ENCODE measurements around the gene GPC6. TPM values are rescaled to one million over a fixed set of nuclear protein-coding genes. Genes with fewer than 3 reads are reported as not detected.

GPC6 gene
- total and polyA plus RNA-seq, 4 donors, result 5.9 to 29.1 (median 18.2) TPM

- no peak for DNase-seq (ENCODE audit: low spot score)
- WGBS, result 82% methylated on average over 1 of the region's 1 CpG
- Histone ChIP-seq H3K9ac (ENCODE audit: low read depth in 1 of 2, low read length in 2 of 2) (no peak overlapping the region), H3K27ac (ENCODE audit: low read depth in 1 of 2, low read length in 2 of 2) (no peak overlapping the region), H3K4me3 (ENCODE audit: low read depth in 1 of 3, low read length in 3 of 3) (no peak overlapping the region), H3K36me3 (ENCODE audit: control insufficient read depth in 4 of 4, insufficient read depth in 3 of 4, low read depth in 1 of 4, low read length in 3 of 4) (no peaks in the 10 kb centered on the region), H3K27me3 (ENCODE audit: control insufficient read depth in 4 of 4, insufficient read depth in 4 of 4, low read length in 3 of 4) (no peaks in the 10 kb centered on the region), H3K9me3 (ENCODE audit: control insufficient read depth in 4 of 4, low read length in 3 of 4) (no peaks in the 10 kb centered on the region), H3K4me1 (ENCODE audit: control insufficient read depth in 4 of 4, insufficient read depth in 4 of 4, low read length in 3 of 4) (no peaks in the 10 kb centered on the region)
- TF ChIP-seq FOXA2 (IDR thresholded peaks at IDR 0.05) (no peak), YY1 (IDR thresholded peaks at IDR 0.05) (no peak), RXRA (IDR thresholded peaks at IDR 0.05) (no peak), TAF1 (conservative IDR thresholded peaks at IDR 0.05) (no peak), FOXA1 (IDR thresholded peaks at IDR 0.05) (no peak), CTCF (IDR thresholded peaks at IDR 0.05; ENCODE audit: low read depth, low read length, missing input control) (no peak), RAD21 (IDR thresholded peaks at IDR 0.05) (no peak), MAX (IDR thresholded peaks at IDR 0.05) (no peak), ZBTB33 (IDR thresholded peaks at IDR 0.05) (no peak), HNF4A (conservative IDR thresholded peaks at IDR 0.05) (no peak), SP1 (IDR thresholded peaks at IDR 0.05) (no peak), REST (IDR thresholded peaks at IDR 0.05) (no peak), GABPA (IDR thresholded peaks at IDR 0.05 in 1 of 2, conservative IDR thresholded peaks at IDR 0.05 in 1 of 2) (no peak), NR2F2 (IDR thresholded peaks at IDR 0.05) (no peak), HNF4G (IDR thresholded peaks at IDR 0.05) (no peak)
Observed at GRCh38 chr13:93889430-93889951, 662.9 kb downstream of the GPC6 start.

- no peak overlapping the region for H3K9ac ChIP-seq (ENCODE audit: low read depth in 1 of 2, low read length in 2 of 2)
- H3K4me3 ChIP-seq (ENCODE audit: low read depth in 1 of 3, low read length in 3 of 3), result no peak overlapping the region
- no peak for DNase-seq (ENCODE audit: low spot score)
- TF ChIP-seq TAF1 (conservative IDR thresholded peaks at IDR 0.05) (no peak), RAD21 (IDR thresholded peaks at IDR 0.05) (no peak)
- H3K27me3 ChIP-seq (ENCODE audit: control insufficient read depth in 4 of 4, insufficient read depth in 4 of 4, low read length in 3 of 4), result no peaks in the 10 kb centered on the region
- 84% methylated on average over 2 of the region's 2 CpGs for WGBS
- no peaks in the 10 kb centered on the region for H3K4me1 ChIP-seq (ENCODE audit: control insufficient read depth in 4 of 4, insufficient read depth in 4 of 4, low read length in 3 of 4)
- no peaks in the 10 kb centered on the region for H3K36me3 ChIP-seq (ENCODE audit: control insufficient read depth in 4 of 4, insufficient read depth in 3 of 4, low read depth in 1 of 4, low read length in 3 of 4)
- H3K9me3 ChIP-seq (ENCODE audit: control insufficient read depth in 4 of 4, low read length in 3 of 4), result no peaks in the 10 kb centered on the region
- H3K27ac ChIP-seq (ENCODE audit: low read depth in 1 of 2, low read length in 2 of 2), result no peak overlapping the region
Observed at GRCh38 chr13:93899981-93900380, 673.4 kb downstream of the GPC6 start.

Measured in liver (tissue), 9 donors.